ENCODE measurements around the gene ZNF407. TPM values are rescaled to one million over a fixed set of nuclear protein-coding genes. Genes with fewer than 3 reads are reported as not detected.
A peak's percentile ranks its signal among the peaks of the same experiment; 100 is the strongest.

Gene ZNF407
- total RNA-seq, 1 donor from 2014 or later: 26.7 TPM

DNA sequence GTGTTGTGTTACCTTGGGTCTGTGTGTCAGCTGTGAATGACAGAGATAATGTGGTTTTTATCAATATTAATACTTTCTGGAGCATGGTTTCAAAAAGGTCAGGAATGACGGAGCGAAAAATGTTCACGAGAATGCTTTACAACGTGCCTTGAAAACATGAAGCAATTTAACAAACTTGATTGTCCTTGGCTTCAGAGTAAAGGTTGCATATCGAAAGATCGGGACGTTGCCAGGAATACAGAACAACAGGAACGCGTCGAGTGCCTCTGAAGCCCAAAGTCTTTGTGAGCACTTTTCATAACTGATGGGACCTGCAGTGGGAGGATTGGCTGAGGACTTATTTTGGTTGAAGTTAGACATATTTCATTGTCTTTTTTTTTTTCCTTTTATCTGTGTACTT lies 206.1 kb downstream of the ZNF407 start:
- ChIA-PET POLR2A (no interaction called here), CTCF (no interaction called here)
- TF ChIP-seq, protein P1, sequence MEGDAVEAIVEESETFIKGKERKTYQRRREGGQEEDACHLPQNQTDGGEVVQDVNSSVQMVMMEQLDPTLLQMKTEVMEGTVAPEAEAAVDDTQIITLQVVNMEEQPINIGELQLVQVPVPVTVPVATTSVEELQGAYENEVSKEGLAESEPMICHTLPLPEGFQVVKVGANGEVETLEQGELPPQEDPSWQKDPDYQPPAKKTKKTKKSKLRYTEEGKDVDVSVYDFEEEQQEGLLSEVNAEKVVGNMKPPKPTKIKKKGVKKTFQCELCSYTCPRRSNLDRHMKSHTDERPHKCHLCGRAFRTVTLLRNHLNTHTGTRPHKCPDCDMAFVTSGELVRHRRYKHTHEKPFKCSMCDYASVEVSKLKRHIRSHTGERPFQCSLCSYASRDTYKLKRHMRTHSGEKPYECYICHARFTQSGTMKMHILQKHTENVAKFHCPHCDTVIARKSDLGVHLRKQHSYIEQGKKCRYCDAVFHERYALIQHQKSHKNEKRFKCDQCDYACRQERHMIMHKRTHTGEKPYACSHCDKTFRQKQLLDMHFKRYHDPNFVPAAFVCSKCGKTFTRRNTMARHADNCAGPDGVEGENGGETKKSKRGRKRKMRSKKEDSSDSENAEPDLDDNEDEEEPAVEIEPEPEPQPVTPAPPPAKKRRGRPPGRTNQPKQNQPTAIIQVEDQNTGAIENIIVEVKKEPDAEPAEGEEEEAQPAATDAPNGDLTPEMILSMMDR (IDR thresholded peaks at IDR 0.05): no peak
- DNase-seq: no peak
- peaks cover 17% of the 10 kb centered on the region for H3K4me1 Mint-ChIP-seq
- H3K9me3 Mint-ChIP-seq: no peaks in the 10 kb centered on the region
- H3K27ac Mint-ChIP-seq: no peak overlapping the region
- no peak overlapping the region for H3K4me3 Mint-ChIP-seq
- no peak for ATAC-seq (ENCODE audit: low read depth)
- H3K27me3 Mint-ChIP-seq: no peaks in the 10 kb centered on the region
- intact Hi-C loops (cut with micrococcal nuclease): no loop called here
- H3K36me3 Mint-ChIP-seq (ENCODE audit: low read depth): no peaks in the 10 kb centered on the region

DNA sequence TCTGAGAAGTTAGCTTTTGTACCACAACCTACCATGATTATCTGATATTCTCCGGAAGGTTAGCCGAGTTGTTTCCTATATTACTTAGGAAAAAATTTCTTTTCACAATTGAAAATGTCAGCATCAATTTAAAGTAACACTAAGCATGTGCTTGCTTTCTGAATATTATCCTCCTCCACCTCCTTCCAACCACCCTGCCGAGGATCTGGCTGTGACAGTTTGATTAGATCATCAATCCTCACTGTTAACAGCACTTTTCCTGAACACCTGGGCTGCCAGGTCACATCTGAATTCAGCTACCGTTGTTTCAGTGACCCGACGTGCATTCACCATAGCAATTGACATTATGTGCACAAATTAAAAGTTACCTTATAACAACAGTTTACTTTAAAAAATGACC lies 207.0 kb downstream of the ZNF407 start:
- H3K36me3 Mint-ChIP-seq (ENCODE audit: low read depth): no peaks in the 10 kb centered on the region
- no peak overlapping the region for H3K27ac Mint-ChIP-seq
- TF ChIP-seq, protein P1 (IDR thresholded peaks at IDR 0.05): no peak
- POLR2A ChIA-PET: no interaction called here
- no peaks in the 10 kb centered on the region for H3K9me3 Mint-ChIP-seq
- H3K4me3 Mint-ChIP-seq: no peak overlapping the region
- no peaks in the 10 kb centered on the region for H3K27me3 Mint-ChIP-seq
- H3K4me1 Mint-ChIP-seq: peaks cover 17% of the 10 kb centered on the region
- CTCF ChIA-PET: no interaction called here
- intact Hi-C loops (cut with micrococcal nuclease): loop anchor here (5.0 kb wide), 2 partner anchors 403 to 673 kb away; partner anchors contain the start of gene PTGR3
- ATAC-seq (ENCODE audit: low read depth): no peak
- no peak for DNase-seq

- TF ChIP-seq, protein P1 (IDR thresholded peaks at IDR 0.05): no peak
- peaks cover 17% of the 10 kb centered on the region for H3K4me1 Mint-ChIP-seq
- no peaks in the 10 kb centered on the region for H3K27me3 Mint-ChIP-seq
- ATAC-seq (ENCODE audit: low read depth) (no peak), DNase-seq (no peak)
- POLR2A ChIA-PET: interaction anchor here (0.8 kb wide), 1 partner anchor 9 kb away, joined by 3 read pairs; no protein-coding TSS in a partner anchor
- no peaks in the 10 kb centered on the region for H3K9me3 Mint-ChIP-seq
- CTCF ChIA-PET: interaction anchor here (1.3 kb wide), 1 partner anchor 33 kb away, joined by 3 read pairs; no protein-coding TSS in a partner anchor
- peak overlapping the region; percentile 47 for H3K27ac Mint-ChIP-seq
- no peak overlapping the region for H3K4me3 Mint-ChIP-seq
- no peaks in the 10 kb centered on the region for H3K36me3 Mint-ChIP-seq (ENCODE audit: low read depth)
- intact Hi-C loops (cut with micrococcal nuclease): loop anchor here (5.0 kb wide), 2 partner anchors 401 to 671 kb away; partner anchors contain the start of gene PTGR3
Observed at GRCh38 chr18:74806073-74806472, 208.4 kb downstream of the ZNF407 start.

- Mint-ChIP-seq H3K36me3 (ENCODE audit: low read depth) (no peaks in the 10 kb centered on the region), H3K4me1 (peaks cover 17% of the 10 kb centered on the region), H3K27ac (peak overlapping the region; percentile 25), H3K4me3 (peak overlapping the region; percentile 46), H3K27me3 (no peaks in the 10 kb centered on the region), H3K9me3 (no peaks in the 10 kb centered on the region)
- intact Hi-C loops (cut with micrococcal nuclease): loop anchor here (5.0 kb wide), 2 partner anchors 400 to 670 kb away; partner anchors contain the start of gene PTGR3
- POLR2A ChIA-PET: interaction anchor here (0.8 kb wide), 1 partner anchor 10 kb away, joined by 3 read pairs; no protein-coding TSS in a partner anchor
- TF ChIP-seq, protein P1 (IDR thresholded peaks at IDR 0.05): no peak
- DNase-seq (no peak), ATAC-seq (ENCODE audit: low read depth) (peak; percentile 95)
- CTCF ChIA-PET: interaction anchor here (1.3 kb wide), 1 partner anchor 34 kb away, joined by 3 read pairs; no protein-coding TSS in a partner anchor
Observed at GRCh38 chr18:74806700-74807416, 209.2 kb downstream of the ZNF407 start.

- peaks cover 13% of the 10 kb centered on the region for H3K36me3 Mint-ChIP-seq (ENCODE audit: low read depth)
- no peak overlapping the region for H3K27ac Mint-ChIP-seq
- TF ChIP-seq, protein P1 (IDR thresholded peaks at IDR 0.05): no peak
- H3K4me3 Mint-ChIP-seq: no peak overlapping the region
- CTCF ChIA-PET: no interaction called here
- no peaks in the 10 kb centered on the region for H3K4me1 Mint-ChIP-seq
- H3K27me3 Mint-ChIP-seq: no peaks in the 10 kb centered on the region
- no peak for ATAC-seq (ENCODE audit: low read depth)
- H3K9me3 Mint-ChIP-seq: no peaks in the 10 kb centered on the region
- no peak for DNase-seq
- POLR2A ChIA-PET: no interaction called here
- intact Hi-C loops (cut with micrococcal nuclease): no loop called here
Observed at GRCh38 chr18:74817576-74817975, 219.9 kb downstream of the ZNF407 start.
